Bronchial smooth muscle cell (primary cell): Measurements from ENCODE around the gene SMIM1. TPM values are rescaled to one million over a fixed set of nuclear protein-coding genes. Genes with fewer than 3 reads are reported as not detected.

ENCODE experiments used
- total RNA-seq: library from RNA; depleted of rRNA; stranded (reverse); fragments of >200 nt; gene quantifications from 2 replicates; pipeline ENCODE4 v1.2.1, GENCODE V29; 2014

The SMIM1 gene
- total RNA-seq: 3.5 and 4.1 TPM in 2 replicates

GRCh38 chr1:3772715-3773571, at the start of gene SMIM1:
TSS of gene SMIM1 (plus strand) at chr1:3772749. CDS start at chr1:3775374, 2,625 bp downstream.

GRCh38 chr1:3752400-3752945, 20.1 kb upstream of the SMIM1 start, which contains the start of gene CCDC27:
TSS of gene CCDC27 (plus strand) at chr1:3752450. CDS start at chr1:3752482, 32 bp downstream.

GRCh38 chr1:3796215-3797061, 23.9 kb downstream of the SMIM1 start, which contains the start of gene LRRC47:
TSS of gene LRRC47 (minus strand) at chr1:3796498. CDS start at chr1:3796476, 22 bp downstream.

Other genes with a start within 250 kb of the SMIM1 start
- gene MEGF6, start 161.2 kb upstream of the SMIM1 start, total RNA-seq: 1.5 and 2.4 TPM in 2 replicates
- 25.8 and 26.2 TPM in 2 replicates for gene TPRG1L, start 147.7 kb upstream of the SMIM1 start, total RNA-seq
- 10.7 and 12.6 TPM in 2 replicates for gene WRAP73, start 122.6 kb upstream of the SMIM1 start, total RNA-seq
- not detected in 2 replicates for gene TP73, start 120.2 kb upstream of the SMIM1 start, total RNA-seq
- not detected in 2 replicates for gene CCDC27, start 20.3 kb upstream of the SMIM1 start, total RNA-seq
- 19.5 and 19.7 TPM in 2 replicates for gene LRRC47, start 23.7 kb downstream of the SMIM1 start, total RNA-seq
- gene CEP104, start 84.5 kb downstream of the SMIM1 start, total RNA-seq: 8.1 and 14.2 TPM in 2 replicates
- gene DFFB, start 84.7 kb downstream of the SMIM1 start, total RNA-seq: 4.6 and 5.1 TPM in 2 replicates
- 18.8 and 31.1 TPM in 2 replicates for gene C1orf174, start 127.5 kb downstream of the SMIM1 start, total RNA-seq